ENCODE results near the gene GBF1.
"Not testable (repeated sequence)": the region's sequence is repeated elsewhere in the genome, so short reads cannot be mapped to it uniquely, and the experiment has no call there.

Gene GBF1

DNA sequence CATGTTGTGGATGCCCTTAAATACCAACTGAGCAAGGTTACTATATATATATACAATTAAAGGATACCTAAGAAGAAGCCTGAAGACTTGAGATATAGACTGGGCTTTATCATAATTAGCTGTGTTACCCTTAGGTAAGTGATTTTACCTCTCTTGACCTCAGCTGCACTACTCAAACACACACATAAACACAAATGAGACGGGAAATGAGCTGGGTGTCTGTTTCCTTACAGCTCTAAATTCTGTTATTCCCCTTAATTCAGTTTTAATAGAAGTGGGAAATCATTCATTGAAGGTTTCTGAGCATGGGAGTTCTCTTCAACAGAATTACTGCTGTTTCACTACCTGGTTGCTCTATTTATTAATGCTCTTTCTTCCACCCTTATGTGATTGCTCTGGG lies 60.7 kb downstream of the GBF1 start:
- no peak for DNase-seq
- no peak for ATAC-seq (replicated peaks)
- Mint-ChIP-seq H3K4me3 (no peak overlapping the region), H3K9me3 (no peaks in the 10 kb centered on the region), H3K4me1 (ENCODE audit: low read depth in 2 of 2) (peaks cover 13 to 25% of the 10 kb centered on the region in 2 donors), H3K27me3 (no peaks in the 10 kb centered on the region), H3K27ac (no peak overlapping the region), H3K36me3 (ENCODE audit: insufficient read depth) (peaks cover 6% of the 10 kb centered on the region)

DNA sequence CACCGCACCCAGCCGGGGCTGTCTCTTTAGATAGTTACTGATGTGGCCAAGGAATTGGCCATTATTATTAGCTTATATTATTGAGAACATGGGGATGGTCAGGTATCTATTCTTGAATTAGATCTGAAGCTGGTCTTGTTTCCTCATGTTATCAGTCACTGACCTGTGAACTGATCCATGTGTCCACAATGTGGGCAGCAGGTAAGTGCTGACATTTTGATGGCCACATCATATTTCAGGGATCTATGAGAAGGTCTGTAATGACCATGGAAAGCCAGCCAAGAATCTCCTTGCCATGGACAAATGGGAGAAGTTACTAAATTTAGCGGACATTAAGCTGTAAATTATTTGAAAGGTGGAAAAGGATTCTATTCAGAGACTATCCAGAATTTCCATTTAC lies 61.4 kb downstream of the GBF1 start:
- no peak for ATAC-seq (replicated peaks)
- Mint-ChIP-seq H3K4me1 (ENCODE audit: low read depth in 2 of 2) (peaks cover 15 to 29% of the 10 kb centered on the region in 2 donors), H3K27me3 (no peaks in the 10 kb centered on the region), H3K27ac (no peak overlapping the region), H3K9me3 (no peaks in the 10 kb centered on the region), H3K36me3 (ENCODE audit: insufficient read depth) (peaks cover 6% of the 10 kb centered on the region), H3K4me3 (no peak overlapping the region)
- no peak for DNase-seq

DNA sequence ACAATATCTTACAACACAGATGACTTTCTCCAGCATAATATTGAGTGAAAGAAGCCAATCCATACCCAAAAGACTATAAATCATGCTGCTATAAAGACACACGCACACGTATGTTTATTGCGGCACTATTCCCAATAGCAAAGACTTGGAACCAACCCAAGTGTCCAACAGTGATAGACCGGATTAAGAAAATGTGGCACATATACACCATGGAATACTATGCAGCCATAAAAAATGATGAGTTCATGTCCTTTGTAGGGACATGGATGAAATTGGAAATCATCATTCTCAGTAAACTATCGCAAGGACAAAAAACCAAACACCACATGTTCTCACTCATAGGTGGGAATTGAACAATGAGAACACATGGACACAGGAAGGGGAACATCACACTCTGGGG lies 63.0 kb downstream of the GBF1 start:
- H3K27me3 Mint-ChIP-seq; H3K36me3 Mint-ChIP-seq (ENCODE audit: insufficient read depth); H3K27ac Mint-ChIP-seq; ATAC-seq (replicated peaks); H3K9me3 Mint-ChIP-seq; H3K4me3 Mint-ChIP-seq; DNase-seq: not testable (repeated sequence)
- H3K4me1 Mint-ChIP-seq (ENCODE audit: low read depth in 2 of 2), result peaks cover 21 to 24% of the 10 kb centered on the region in 2 donors

GRCh38 chr10:102309236-102309635 lies 63.9 kb downstream of the GBF1 start:
- ATAC-seq (replicated peaks), result no peak
- no peak overlapping the region for H3K27ac Mint-ChIP-seq
- peaks cover 26 to 29% of the 10 kb centered on the region in 2 donors for H3K4me1 Mint-ChIP-seq (ENCODE audit: low read depth in 2 of 2)

DNA sequence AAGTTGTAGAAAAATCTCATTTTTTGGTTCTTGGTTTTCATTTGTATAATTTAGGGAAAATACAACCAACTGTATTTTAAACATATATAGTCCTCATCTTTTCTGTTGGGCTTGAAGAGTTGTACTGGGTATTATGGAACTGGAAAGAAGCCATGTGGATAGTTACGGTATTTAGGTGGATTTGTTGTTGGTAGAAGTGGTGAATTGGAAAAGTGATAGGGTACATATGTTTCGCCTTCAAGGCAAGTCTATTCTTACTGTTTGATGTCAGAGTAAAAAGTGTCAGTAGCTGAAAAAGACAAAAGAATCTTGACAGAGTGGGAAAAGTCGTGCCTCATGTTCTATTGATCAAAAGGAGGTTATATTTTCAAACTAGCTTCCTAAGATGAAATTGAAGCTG lies 64.6 kb downstream of the GBF1 start:
- peak overlapping the region in 1 of 2 donors; percentile 15 for H3K27ac Mint-ChIP-seq
- DNase-seq, result no peak
- H3K9me3 Mint-ChIP-seq, result no peaks in the 10 kb centered on the region
- H3K4me3 Mint-ChIP-seq, result no peak overlapping the region
- H3K36me3 Mint-ChIP-seq (ENCODE audit: insufficient read depth), result peaks cover 6% of the 10 kb centered on the region
- no peaks in the 10 kb centered on the region for H3K27me3 Mint-ChIP-seq
- peaks cover 26 to 35% of the 10 kb centered on the region in 2 donors for H3K4me1 Mint-ChIP-seq (ENCODE audit: low read depth in 2 of 2)
- no peak for ATAC-seq (replicated peaks)

More at GRCh38 chr10:102309236-102309635, 63.9 kb downstream of the GBF1 start:
- Mint-ChIP-seq H3K4me3 (no peak overlapping the region), H3K36me3 (ENCODE audit: insufficient read depth) (peaks cover 6% of the 10 kb centered on the region), H3K27me3 (no peaks in the 10 kb centered on the region), H3K9me3 (no peaks in the 10 kb centered on the region)
- no peak for DNase-seq

DNA sequence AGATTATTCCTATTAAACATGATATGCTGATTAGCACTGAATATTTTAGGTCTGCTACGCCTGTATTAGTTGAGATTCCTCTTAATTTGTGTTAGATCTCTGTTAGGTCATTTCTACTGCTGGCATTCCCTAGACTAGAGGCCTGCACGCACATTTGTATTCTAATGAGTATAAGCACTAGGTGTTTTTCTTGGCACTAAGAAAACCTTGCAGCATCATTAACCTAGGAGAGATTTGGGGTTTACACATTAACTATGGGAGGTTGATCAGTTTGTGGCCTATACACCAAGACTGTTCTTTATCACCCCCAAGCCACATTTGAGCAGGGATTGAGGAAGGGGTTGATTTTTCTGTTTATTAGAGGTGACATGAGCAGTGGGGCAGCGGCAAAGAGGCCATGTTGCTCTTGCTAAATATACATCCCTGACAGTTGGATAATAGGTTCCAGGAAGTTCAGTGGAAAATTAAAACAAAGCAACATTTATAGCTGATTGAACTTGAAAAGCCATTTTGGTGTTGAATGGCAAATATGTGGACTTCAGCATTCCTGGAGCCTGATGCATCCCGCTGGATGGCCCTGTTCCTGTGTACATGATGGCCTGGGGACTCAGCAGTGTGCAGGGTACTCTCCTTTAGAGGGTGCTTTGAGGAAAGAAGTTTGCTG lies 65.2 kb downstream of the GBF1 start:
- no peak for DNase-seq
- Mint-ChIP-seq H3K27ac (peak overlapping the region in 1 of 2 donors; percentile 15), H3K4me3 (no peak overlapping the region), H3K36me3 (ENCODE audit: insufficient read depth) (peaks cover 6% of the 10 kb centered on the region), H3K4me1 (ENCODE audit: low read depth in 2 of 2) (peaks cover 26 to 35% of the 10 kb centered on the region in 2 donors), H3K27me3 (no peaks in the 10 kb centered on the region), H3K9me3 (no peaks in the 10 kb centered on the region)
- no peak for ATAC-seq (replicated peaks)

GRCh38 chr10:102311025-102311420 lies 65.7 kb downstream of the GBF1 start:
- no peaks in the 10 kb centered on the region for H3K27me3 Mint-ChIP-seq
- peak overlapping the region in 1 of 2 donors; percentile 62 for H3K27ac Mint-ChIP-seq
- peaks cover 26 to 35% of the 10 kb centered on the region in 2 donors for H3K4me1 Mint-ChIP-seq (ENCODE audit: low read depth in 2 of 2)
- peaks cover 6% of the 10 kb centered on the region for H3K36me3 Mint-ChIP-seq (ENCODE audit: insufficient read depth)
- ATAC-seq (replicated peaks) (no peak), DNase-seq (no peak)
- H3K4me3 Mint-ChIP-seq, result no peak overlapping the region
- H3K9me3 Mint-ChIP-seq, result no peaks in the 10 kb centered on the region

GRCh38 chr10:102312683-102313082 lies 67.4 kb downstream of the GBF1 start:
- Mint-ChIP-seq H3K4me3 (no peak overlapping the region), H3K27me3 (no peaks in the 10 kb centered on the region), H3K36me3 (ENCODE audit: insufficient read depth) (no peaks in the 10 kb centered on the region), H3K4me1 (ENCODE audit: low read depth in 2 of 2) (peaks cover 26 to 39% of the 10 kb centered on the region in 2 donors), H3K9me3 (no peaks in the 10 kb centered on the region), H3K27ac (peak overlapping the region in 1 of 2 donors; percentile 57)
- ATAC-seq (replicated peaks), result no peak
- DNase-seq, result no peak

GRCh38 chr10:102313221-102313896 lies 68.0 kb downstream of the GBF1 start:
- H3K27me3 Mint-ChIP-seq, result no peaks in the 10 kb centered on the region
- no peak overlapping the region for H3K4me3 Mint-ChIP-seq
- no peaks in the 10 kb centered on the region for H3K9me3 Mint-ChIP-seq
- peaks cover 26 to 39% of the 10 kb centered on the region in 2 donors for H3K4me1 Mint-ChIP-seq (ENCODE audit: low read depth in 2 of 2)
- DNase-seq (no peak), ATAC-seq (replicated peaks) (no peak)
- no peaks in the 10 kb centered on the region for H3K36me3 Mint-ChIP-seq (ENCODE audit: insufficient read depth)
- peak overlapping the region in 1 of 2 donors; percentile 33 for H3K27ac Mint-ChIP-seq

- Mint-ChIP-seq H3K4me3 (no peak overlapping the region), H3K4me1 (ENCODE audit: low read depth in 2 of 2) (peaks cover 20 to 40% of the 10 kb centered on the region in 2 donors), H3K9me3 (no peaks in the 10 kb centered on the region), H3K27ac (peak overlapping the region in 1 of 2 donors; percentile 13), H3K36me3 (ENCODE audit: insufficient read depth) (peaks cover 3% of the 10 kb centered on the region), H3K27me3 (no peaks in the 10 kb centered on the region)
- ATAC-seq (replicated peaks) (no peak), DNase-seq (no peak)
Measured at GRCh38 chr10:102314801-102315200, 69.5 kb downstream of the GBF1 start.

DNA sequence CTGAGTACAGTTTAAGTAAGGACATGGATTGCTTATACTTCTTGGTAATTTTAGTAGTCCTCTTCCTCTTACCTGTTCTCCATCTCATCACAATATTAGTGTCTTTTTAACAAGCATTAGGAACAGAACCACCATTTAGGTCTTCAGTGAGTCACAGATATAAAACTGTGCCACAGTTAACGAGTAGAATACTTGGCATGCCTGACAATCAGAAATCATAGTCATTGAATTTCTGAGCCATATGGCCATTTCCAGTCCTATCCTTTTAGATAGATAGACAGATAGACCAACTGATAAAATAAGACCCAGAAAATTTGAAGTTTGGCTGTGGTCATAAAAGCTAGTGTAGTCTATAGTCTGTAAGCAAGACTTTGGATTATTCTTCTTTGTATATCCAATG lies 71.1 kb downstream of the GBF1 start:
- no peak for DNase-seq
- H3K4me1 Mint-ChIP-seq (ENCODE audit: low read depth in 2 of 2), result peaks cover 14 to 35% of the 10 kb centered on the region in 2 donors
- no peak overlapping the region for H3K4me3 Mint-ChIP-seq
- ATAC-seq (replicated peaks), result no peak
- H3K27ac Mint-ChIP-seq, result no peak overlapping the region
- peaks cover 4% of the 10 kb centered on the region for H3K36me3 Mint-ChIP-seq (ENCODE audit: insufficient read depth)
- H3K9me3 Mint-ChIP-seq, result no peaks in the 10 kb centered on the region
- H3K27me3 Mint-ChIP-seq, result no peaks in the 10 kb centered on the region

DNA sequence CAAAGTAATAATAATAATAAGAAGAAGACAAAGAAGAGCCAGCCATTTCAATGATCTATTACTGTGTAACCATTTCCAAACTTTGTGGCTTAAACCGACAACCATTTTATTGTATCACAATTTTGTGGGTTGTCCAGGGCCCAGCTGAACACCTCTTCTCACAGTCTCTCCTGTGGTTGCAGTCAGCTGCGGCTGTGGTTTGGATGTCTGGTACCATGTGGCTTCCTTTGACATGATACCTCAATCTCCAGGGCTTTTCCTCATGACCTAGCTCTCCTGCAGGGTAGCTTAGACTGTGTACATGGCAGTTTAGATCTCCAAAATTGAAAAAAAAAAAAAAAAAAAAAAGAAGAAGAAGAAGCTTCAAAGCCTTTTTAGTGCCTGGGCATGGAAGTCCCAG lies 77.6 kb downstream of the GBF1 start:
- Mint-ChIP-seq H3K36me3 (ENCODE audit: insufficient read depth) (peaks cover 14% of the 10 kb centered on the region), H3K27me3 (no peaks in the 10 kb centered on the region), H3K9me3 (no peaks in the 10 kb centered on the region), H3K4me1 (ENCODE audit: low read depth in 2 of 2) (peaks cover 17 to 60% of the 10 kb centered on the region in 2 donors), H3K4me3 (peak overlapping the region; percentile 27 to 30), H3K27ac (peak overlapping the region in 1 of 2 donors; percentile 63)
- peak; percentile 99 for ATAC-seq (replicated peaks)
- DNase-seq, result peak; percentile 28 to 49 (median 32)

DNA sequence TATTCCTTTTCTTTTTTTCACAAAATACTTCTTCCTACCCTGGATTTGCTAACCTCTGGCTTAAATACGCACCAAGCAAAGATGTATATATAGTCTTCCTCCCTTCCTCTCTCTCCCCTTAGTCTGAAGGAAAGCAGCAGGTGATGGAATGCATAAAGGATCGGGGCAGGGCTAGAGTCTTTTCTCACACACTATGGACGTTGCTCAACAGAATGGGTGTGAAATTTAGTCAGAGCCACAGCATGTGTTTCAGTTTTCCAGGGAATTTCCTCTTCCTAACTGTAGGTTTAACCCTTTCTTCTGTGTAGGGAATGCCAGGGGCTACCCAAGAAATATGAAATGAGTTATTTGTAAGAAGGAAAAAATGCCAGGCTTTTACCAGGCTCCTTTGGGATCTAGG lies 78.7 kb downstream of the GBF1 start:
- Mint-ChIP-seq H3K36me3 (ENCODE audit: insufficient read depth) (peaks cover 14% of the 10 kb centered on the region), H3K27ac (no peak overlapping the region), H3K4me3 (no peak overlapping the region), H3K4me1 (ENCODE audit: low read depth in 2 of 2) (peaks cover 17 to 55% of the 10 kb centered on the region in 2 donors), H3K27me3 (no peaks in the 10 kb centered on the region), H3K9me3 (no peaks in the 10 kb centered on the region)
- ATAC-seq (replicated peaks) (no peak), DNase-seq (no peak)

DNA sequence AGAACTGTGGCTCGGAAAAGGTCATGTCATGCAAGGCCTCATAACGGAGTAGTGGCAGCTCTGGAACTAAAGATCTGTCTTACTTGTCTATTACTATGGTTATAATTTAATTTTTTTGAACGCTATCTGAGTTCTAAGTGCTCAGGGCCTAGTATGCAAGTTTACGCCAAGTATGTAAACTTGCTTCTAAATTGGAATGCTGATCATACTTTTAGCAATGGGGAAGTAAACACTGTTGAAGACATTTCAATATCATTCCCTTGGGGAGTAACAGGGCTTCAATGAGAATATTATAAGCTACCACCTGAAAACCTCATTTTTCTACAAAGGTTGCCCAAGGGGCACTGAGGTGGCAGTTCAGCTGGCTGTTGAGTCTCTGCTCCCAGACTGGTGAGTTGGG lies 80.7 kb downstream of the GBF1 start:
- Mint-ChIP-seq H3K27ac (no peak overlapping the region), H3K27me3 (no peaks in the 10 kb centered on the region), H3K4me3 (no peak overlapping the region), H3K36me3 (ENCODE audit: insufficient read depth) (peaks cover 12% of the 10 kb centered on the region), H3K9me3 (no peaks in the 10 kb centered on the region), H3K4me1 (ENCODE audit: low read depth in 2 of 2) (peaks cover 15 to 42% of the 10 kb centered on the region in 2 donors)
- DNase-seq (no peak), ATAC-seq (replicated peaks) (no peak)

Data from effector memory CD8-positive, alpha-beta T cell (primary cell).